Epithelial cell of esophagus (primary cell): Measurements from ENCODE around the gene SLC19A1.

Experiments
- DNase-seq: peaks from one replicate; pipeline ENCODE4 v3.0.0; 2010; ENCODE audit warnings: low read depth
- H3K4me3 ChIP-seq: 2 replicates; pipeline ENCODE4 v1.5.1; 2011; ENCODE audit warnings: mild to moderate bottlenecking, low read length, control low read depth
- TF ChIP-seq, protein P1 (sequence below): IDR thresholded peaks from 2 replicates; pipeline ENCODE4 v1.5.1; 2011; ENCODE audit warnings: low read depth, mild to moderate bottlenecking, low read length, control low read depth, inconsistent platforms; ENCODE audit not compliant: insufficient read depth; ENCODE audit errors: missing control alignments

Gene SLC19A1

DNA sequence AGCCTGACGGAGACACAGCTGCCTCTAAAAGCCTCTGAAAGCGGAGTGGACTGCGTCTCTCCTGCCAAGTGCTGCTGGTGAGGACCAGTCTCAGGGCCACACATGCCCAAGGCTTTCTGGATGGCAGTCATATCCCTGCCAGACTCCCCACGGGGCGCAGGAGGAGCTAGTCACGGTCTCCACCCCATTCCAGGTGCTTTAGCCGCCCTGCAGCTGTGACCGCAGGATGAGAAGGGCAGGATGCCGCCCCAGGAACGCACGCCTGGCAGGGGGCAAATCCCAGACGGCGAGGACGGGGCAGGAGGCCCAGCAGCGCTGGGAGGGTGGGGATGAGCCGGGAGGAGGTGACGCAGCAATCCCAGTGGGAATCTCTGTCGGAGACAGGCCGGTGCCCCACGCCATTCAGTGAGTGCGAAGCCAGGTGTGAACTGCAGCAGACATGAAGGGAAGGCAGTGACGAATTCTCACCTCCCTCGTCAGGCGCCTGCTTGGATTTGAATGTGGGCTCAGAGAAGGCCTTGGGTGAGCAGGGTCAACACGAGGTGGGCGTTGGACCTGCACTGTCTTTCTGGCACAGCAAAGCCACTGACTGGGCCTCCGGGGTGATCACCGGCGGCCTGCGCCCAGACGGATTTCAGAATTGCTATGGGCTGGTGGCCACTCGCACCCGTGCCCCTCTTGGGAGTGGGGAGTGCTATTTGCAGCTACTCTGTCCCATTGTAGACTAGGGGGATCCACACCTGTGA is 38.5 kb upstream of the SLC19A1 start:
- TF ChIP-seq, protein P1, sequence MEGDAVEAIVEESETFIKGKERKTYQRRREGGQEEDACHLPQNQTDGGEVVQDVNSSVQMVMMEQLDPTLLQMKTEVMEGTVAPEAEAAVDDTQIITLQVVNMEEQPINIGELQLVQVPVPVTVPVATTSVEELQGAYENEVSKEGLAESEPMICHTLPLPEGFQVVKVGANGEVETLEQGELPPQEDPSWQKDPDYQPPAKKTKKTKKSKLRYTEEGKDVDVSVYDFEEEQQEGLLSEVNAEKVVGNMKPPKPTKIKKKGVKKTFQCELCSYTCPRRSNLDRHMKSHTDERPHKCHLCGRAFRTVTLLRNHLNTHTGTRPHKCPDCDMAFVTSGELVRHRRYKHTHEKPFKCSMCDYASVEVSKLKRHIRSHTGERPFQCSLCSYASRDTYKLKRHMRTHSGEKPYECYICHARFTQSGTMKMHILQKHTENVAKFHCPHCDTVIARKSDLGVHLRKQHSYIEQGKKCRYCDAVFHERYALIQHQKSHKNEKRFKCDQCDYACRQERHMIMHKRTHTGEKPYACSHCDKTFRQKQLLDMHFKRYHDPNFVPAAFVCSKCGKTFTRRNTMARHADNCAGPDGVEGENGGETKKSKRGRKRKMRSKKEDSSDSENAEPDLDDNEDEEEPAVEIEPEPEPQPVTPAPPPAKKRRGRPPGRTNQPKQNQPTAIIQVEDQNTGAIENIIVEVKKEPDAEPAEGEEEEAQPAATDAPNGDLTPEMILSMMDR: no peak
- no peak overlapping the region for H3K4me3 ChIP-seq

GRCh38 chr21:45580181-45580575 is 37.9 kb upstream of the SLC19A1 start:
- TF ChIP-seq, protein P1: no peak
- DNase-seq: no peak
- no peak overlapping the region for H3K4me3 ChIP-seq

More for the DNA sequence above, 38.5 kb upstream of the SLC19A1 start:
- no peak for DNase-seq

- TF ChIP-seq, protein P1: no peak
- H3K4me3 ChIP-seq: no peak overlapping the region
- no peak for DNase-seq
Measured at GRCh38 chr21:45579383-45580180, 37.3 kb upstream of the SLC19A1 start.

- H3K4me3 ChIP-seq: no peak overlapping the region
- no peak for DNase-seq
- TF ChIP-seq, protein P1: no peak
Measured at GRCh38 chr21:45578811-45579381, 36.7 kb upstream of the SLC19A1 start.

- DNase-seq: no peak
- TF ChIP-seq, protein P1: no peak
- no peak overlapping the region for H3K4me3 ChIP-seq
Measured at GRCh38 chr21:45578176-45578801, 36.0 kb upstream of the SLC19A1 start.

GRCh38 chr21:45577801-45578175 is 35.5 kb upstream of the SLC19A1 start:
- no peak for DNase-seq
- TF ChIP-seq, protein P1: no peak
- H3K4me3 ChIP-seq: no peak overlapping the region
